Parathyroid adenoma (tissue), 2 donors: Measurements from ENCODE around the gene STX12.

Experiments
- H2AFZ ChIP-seq: fragments of 300-600 bp; sonication (generic); one replicate; pipeline ENCODE4 v1.7.0; 2017; ENCODE audit warnings: antibody characterized with exemption, mild to moderate bottlenecking
- H3K27ac ChIP-seq: fragments of 300-600 bp; sonication (generic); one replicate; pipeline ENCODE4 v1.7.0; 2017
- H3K27me3 ChIP-seq: fragments of 300-600 bp; sonication (generic); one replicate; pipeline ENCODE4 v1.7.0; 2017; ENCODE audit warnings: low read length; ENCODE audit not compliant: control insufficient read depth, insufficient read depth
- H3K36me3 ChIP-seq: fragments of 300-600 bp; sonication (generic); one replicate; pipeline ENCODE4 v1.7.0; 2017; ENCODE audit warnings: low read length; ENCODE audit not compliant: control insufficient read depth, insufficient read depth
- H3K4me1 ChIP-seq: fragments of 300-600 bp; sonication (generic); one replicate; pipeline ENCODE4 v1.7.0; 2017; ENCODE audit warnings: control low read depth
- H3K4me2 ChIP-seq: fragments of 300-600 bp; sonication (generic); one replicate; pipeline ENCODE4 v1.7.0; 2017; ENCODE audit warnings: low read length
- H3K4me3 ChIP-seq: fragments of 300-600 bp; sonication (generic); one replicate; pipeline ENCODE4 v1.7.0; 2017; ENCODE audit warnings: low read depth, low read length
- H3K79me2 ChIP-seq: fragments of 300-600 bp; sonication (generic); one replicate; pipeline ENCODE4 v1.7.0; 2017; ENCODE audit warnings: control low read depth
- H3K9ac ChIP-seq: fragments of 300-600 bp; sonication (generic); one replicate; pipeline ENCODE4 v1.7.0; 2017; ENCODE audit warnings: mild to moderate bottlenecking
- H3K9me3 ChIP-seq: fragments of 300-600 bp; sonication (generic); one replicate; pipeline ENCODE4 v1.7.0; 2017; ENCODE audit warnings: low read length; ENCODE audit not compliant: control insufficient read depth
- CTCF ChIP-seq: fragments of 300-600 bp; sonication (generic); IDR thresholded peaks from one replicate; pipeline ENCODE4 v1.7.0; 2017; ENCODE audit warnings: antibody characterized with exemption, mild to moderate bottlenecking
- donor health status: primary hyperparathyroidism.

The STX12 gene

GRCh38 chr1:27762033-27762432 lies 11.0 kb upstream of the STX12 start:
- no peak for TF ChIP-seq CTCF
- no peaks in the 10 kb centered on the region for H3K36me3 ChIP-seq

GRCh38 chr1:27763358-27763757 lies 9.7 kb upstream of the STX12 start:
- Histone ChIP-seq H3K4me2 (no peak overlapping the region), H3K9me3 (no peaks in the 10 kb centered on the region), H2AFZ (no peak overlapping the region), H3K27me3 (no peaks in the 10 kb centered on the region), H3K4me1 (no peaks in the 10 kb centered on the region), H3K9ac (no peak overlapping the region), H3K79me2 (no peaks in the 10 kb centered on the region), H3K36me3 (no peaks in the 10 kb centered on the region), H3K27ac (no peak overlapping the region), H3K4me3 (no peak overlapping the region)
- TF ChIP-seq CTCF = no peak

More at GRCh38 chr1:27762033-27762432, 11.0 kb upstream of the STX12 start:
- Histone ChIP-seq H3K27ac (no peak overlapping the region), H3K4me3 (no peak overlapping the region), H3K27me3 (no peaks in the 10 kb centered on the region), H3K9ac (no peak overlapping the region), H3K4me1 (no peaks in the 10 kb centered on the region), H3K9me3 (no peaks in the 10 kb centered on the region), H3K4me2 (no peak overlapping the region), H3K79me2 (no peaks in the 10 kb centered on the region), H2AFZ (no peak overlapping the region)

- no peaks in the 10 kb centered on the region for H3K9me3 ChIP-seq
- H2AFZ ChIP-seq = no peak overlapping the region
- no peaks in the 10 kb centered on the region for H3K27me3 ChIP-seq
- H3K4me2 ChIP-seq = no peak overlapping the region
- no peak for TF ChIP-seq CTCF
- H3K36me3 ChIP-seq = no peaks in the 10 kb centered on the region
- peaks cover 2% of the 10 kb centered on the region for H3K79me2 ChIP-seq
- no peak overlapping the region for H3K9ac ChIP-seq
- H3K4me1 ChIP-seq = no peaks in the 10 kb centered on the region
- no peak overlapping the region for H3K4me3 ChIP-seq
- no peak overlapping the region for H3K27ac ChIP-seq
These were observed 2.7 kb upstream of the STX12 start for GRCh38 chr1:27770293-27770830.

- TF ChIP-seq CTCF = no peak
- H3K9ac ChIP-seq = no peak overlapping the region
These were observed 735 bp upstream of the STX12 start for GRCh38 chr1:27772036-27772931.

More at GRCh38 chr1:27772036-27772931, 735 bp upstream of the STX12 start:
- H3K4me3 ChIP-seq = peak overlapping the region; percentile 86
- H3K4me1 ChIP-seq = no peaks in the 10 kb centered on the region
- peak overlapping the region; percentile 91 for H3K27ac ChIP-seq
- H3K9me3 ChIP-seq = no peaks in the 10 kb centered on the region
- no peaks in the 10 kb centered on the region for H3K27me3 ChIP-seq
- no peaks in the 10 kb centered on the region for H3K36me3 ChIP-seq
- H2AFZ ChIP-seq = peak overlapping the region; percentile 89
- H3K79me2 ChIP-seq = peaks cover 8% of the 10 kb centered on the region
- H3K4me2 ChIP-seq = peak overlapping the region; percentile 57
